K562 (cell line): Measurements from ENCODE around the gene CRABP1. TPM values are rescaled to one million over a fixed set of nuclear protein-coding genes. Genes with fewer than 3 reads are reported as not detected.

Experiments used
- CHD2 ChIP-seq: IDR thresholded peaks from 2 replicates; pipeline ENCODE4 v1.6.1; 2011; ENCODE audit warnings: low read depth, low read length
- CREB1 ChIP-seq, 2 experiments: sonication (generic) in 1 of 2; formaldehyde crosslinking in 1 of 2; IDR thresholded peaks; 2 replicates each; pipeline versions ENCODE4 v1.6.1 to v1.8.0; 2012 to 2022; ENCODE audit warnings: inconsistent platforms in 1 of 2, mild to moderate bottlenecking in 1 of 2, missing genetic modification reagents in 1 of 2, moderate library complexity in 1 of 2
- ETV1 ChIP-seq: fragments of 450-650 bp; conservative IDR thresholded peaks from 2 replicates; pipeline ENCODE4 v1.6.1; 2016; ENCODE audit warnings: missing genetic modification characterization, control low read depth, low read depth, missing compliant biosample characterization
- FOS ChIP-seq: IDR thresholded peaks from 3 replicates; pipeline ENCODE4 v1.6.1; 2011; ENCODE audit not compliant: insufficient read length; ENCODE audit errors: extremely low read depth
- KDM1A ChIP-seq, 2 experiments: fragments of 450-650 bp; IDR thresholded peaks; 2 replicates each; pipeline ENCODE4 v1.6.1; 2016; ENCODE audit warnings: mild to moderate bottlenecking in 2 of 2
- L3MBTL2 ChIP-seq: fragments of 450-650 bp; IDR thresholded peaks from 2 replicates; pipeline ENCODE4 v1.6.1; 2016; ENCODE audit warnings: mild to moderate bottlenecking, moderate library complexity
- LCOR ChIP-seq: sonication (generic); formaldehyde crosslinking; IDR thresholded peaks from 2 replicates; pipeline ENCODE4 v1.8.0; 2022; ENCODE audit warnings: mild to moderate bottlenecking, missing genetic modification reagents
- MAFG ChIP-seq: fragments of 450-650 bp; conservative IDR thresholded peaks from 2 replicates; pipeline ENCODE4 v1.6.1; 2016; ENCODE audit warnings: missing genetic modification characterization, missing compliant biosample characterization
- MCM3 ChIP-seq: fragments of 450-650 bp; IDR thresholded peaks from 2 replicates; pipeline ENCODE4 v1.6.1; 2016
- PHF20 ChIP-seq: fragments of 450-650 bp; IDR thresholded peaks from 2 replicates; pipeline ENCODE4 v1.6.1; 2018; ENCODE audit not compliant: partially characterized antibody
- RNF2 ChIP-seq: sonication (generic); IDR thresholded peaks from 2 replicates; pipeline ENCODE4 v1.6.1; 2016
- SMARCC2 ChIP-seq: fragments of 450-650 bp; IDR thresholded peaks from 2 replicates; pipeline ENCODE4 v1.6.1; 2017; ENCODE audit warnings: antibody characterized with exemption, moderate library complexity, mild to moderate bottlenecking, low read depth
- TAF7 ChIP-seq: fragments of 450-650 bp; IDR thresholded peaks from 2 replicates; pipeline ENCODE4 v1.6.1; 2016; ENCODE audit warnings: missing genetic modification characterization, missing compliant biosample characterization
- ZNF316 ChIP-seq: fragments of 450-650 bp; IDR thresholded peaks from 2 replicates; pipeline ENCODE4 v1.6.1; 2016
- ZNF318 ChIP-seq, 2 experiments: fragments of 450-650 bp; IDR thresholded peaks; 2 replicates each; pipeline ENCODE4 v1.6.1; 2016; ENCODE audit warnings: mild to moderate bottlenecking in 2 of 2, borderline replicate concordance in 1 of 2, low read depth in 1 of 2, moderate library complexity in 1 of 2
- ZNF79 ChIP-seq: fragments of 250-450 bp; sonication (Bioruptor Pico); IDR thresholded peaks from 2 replicates; pipeline ENCODE4 v1.4.0; 2020; ENCODE audit warnings: low read depth, mild to moderate bottlenecking, moderate library complexity
- polyA plus RNA-seq, 8 experiments: library from polyadenylated mRNA; depleted of rRNA in 4 of 8; stranded (reverse) in 5 of 8; unstranded in 3 of 8; fragments of >200 nt; fragmentation: Nextera tagmentation in 2 of 8; fragmentation: Illumina TruSeq in 1 of 8; extraction: Ambion mirVana in 2 of 8; extraction: Trizol in 1 of 8; gene quantifications; 2 replicates each; pipeline versions ENCODE4 v1.2.1 to v1.2.3, GENCODE V29; 2011 to 2014; ENCODE audit warnings: inconsistent platforms in 1 of 8, missing spikeins in 1 of 8
- total RNA-seq, 7 experiments: library from RNA; depleted of rRNA in 6 of 7; stranded (reverse); fragments of >200 nt in 6 of 7; fragmentation: Illumina TruSeq in 2 of 7; extraction: Trizol in 2 of 7; gene quantifications; 2 replicates each; pipeline versions ENCODE4 v1.2.1 to v1.2.3, GENCODE V29; 2011 to 2021; ENCODE audit warnings: low replicate concordance in 1 of 7

The CRABP1 gene
- total and polyA plus RNA-seq, 9 of the 15 experiments (the other 6 are each of a cell fraction or from before 2014, with no cell fraction given), result 0.60 TPM; not detected in 8

GRCh38 chr15:78317145-78317836 is 22.9 kb upstream of the CRABP1 start (continued):
- TF ChIP-seq TAF7 (tag), result no peak
- peak in 1 of 2 experiments; percentile 75; a peak in 2 of 4 replicates for TF ChIP-seq ZNF318 (IDR thresholded peaks at IDR 0.05; ENCODE audit: borderline replicate concordance in 1 of 2, low read depth in 1 of 2)
- no peak for TF ChIP-seq FOS
- no peak for TF ChIP-seq LCOR (CRISPR knock-in tag)
- TF ChIP-seq CHD2, result no peak
- no peak for TF ChIP-seq RNF2
- no peak for TF ChIP-seq ZNF316
- no peak for TF ChIP-seq MCM3
- TF ChIP-seq SMARCC2, result no peak
- no peak for TF ChIP-seq ETV1 (tag)
- TF ChIP-seq KDM1A (IDR thresholded peaks at IDR 0.05), result peak; percentile 22 to 63; a peak in 2 of 4 replicates
- TF ChIP-seq PHF20, result peak; percentile 12
- peak; percentile 37; the same call in 1 of the 2 replicates for TF ChIP-seq L3MBTL2
- TF ChIP-seq MAFG (tag), result no peak
- no peak for TF ChIP-seq CREB1 (IDR thresholded peaks at IDR 0.05)
- TF ChIP-seq CREB1 (CRISPR knock-in tag; IDR thresholded peaks at IDR 0.05), result 0 out of 2 replicates have a peak, but pooled peaks have one; percentile 20
- no peak for TF ChIP-seq ZNF79
